NCI-H1105 treated with DMSO at 0.1 percent for 48 hours (cell line): ENCODE results near the gene NCBP3.
"Not testable (repeated sequence)": the region's sequence is repeated elsewhere in the genome, so short reads cannot be mapped to it uniquely, and the experiment has no call there.

Experiments used
- DNase-seq: peaks from one replicate; lab custom pipeline; 2025; lab: John Stamatoyannopoulos, UW

The NCBP3 gene

GRCh38 chr17:3809135-3809534 lies 36.9 kb downstream of the NCBP3 start:
- DNase-seq: no peak

GRCh38 chr17:3808701-3809100 lies 37.3 kb downstream of the NCBP3 start:
- no peak for DNase-seq

GRCh38 chr17:3805581-3805980 lies 40.5 kb downstream of the NCBP3 start:
- no peak for DNase-seq

GRCh38 chr17:3804503-3804931 lies 41.5 kb downstream of the NCBP3 start:
- DNase-seq: no peak

GRCh38 chr17:3803308-3803640 lies 42.8 kb downstream of the NCBP3 start:
- no peak for DNase-seq

- DNase-seq: no peak
Measured at GRCh38 chr17:3802461-3803307, 43.4 kb downstream of the NCBP3 start.

- DNase-seq: no peak
Measured at GRCh38 chr17:3801792-3802191, 44.3 kb downstream of the NCBP3 start.

GRCh38 chr17:3801347-3801746 lies 44.7 kb downstream of the NCBP3 start:
- DNase-seq: no peak

- no peak for DNase-seq
Measured at GRCh38 chr17:3800362-3801271, 45.4 kb downstream of the NCBP3 start, which contains the start of gene ITGAE. Gene ITGAE, minus strand, starts transcription at chr17:3801188. Its CDS starts 44 bp downstream, at chr17:3801144.

GRCh38 chr17:3799181-3799945 lies 46.7 kb downstream of the NCBP3 start:
- DNase-seq: no peak

- no peak for DNase-seq
Measured at GRCh38 chr17:3798273-3799180, 47.5 kb downstream of the NCBP3 start.

- DNase-seq: no peak
Measured at GRCh38 chr17:3796822-3797170, 49.2 kb downstream of the NCBP3 start.

GRCh38 chr17:3796110-3796821 lies 49.8 kb downstream of the NCBP3 start:
- no peak for DNase-seq

- DNase-seq: no peak
Measured at GRCh38 chr17:3795390-3796102, 50.5 kb downstream of the NCBP3 start.

GRCh38 chr17:3794557-3795389 lies 51.3 kb downstream of the NCBP3 start:
- DNase-seq: no peak

GRCh38 chr17:3794152-3794551 lies 51.9 kb downstream of the NCBP3 start:
- DNase-seq: not testable (repeated sequence)

GRCh38 chr17:3793258-3793657 lies 52.8 kb downstream of the NCBP3 start:
- DNase-seq: not testable (repeated sequence)

GRCh38 chr17:3792481-3792880 lies 53.6 kb downstream of the NCBP3 start:
- no peak for DNase-seq

GRCh38 chr17:3788200-3788599 lies 57.8 kb downstream of the NCBP3 start:
- DNase-seq: no peak
